Measurements from ENCODE around the gene RAD23B. TPM values are rescaled to one million over a fixed set of nuclear protein-coding genes. Genes with fewer than 3 reads are reported as not detected.
A peak's percentile ranks its signal among the peaks of the same experiment; 100 is the strongest.

The RAD23B gene
- total and polyA plus RNA-seq, 2 of the 13 experiments (the other 11 are each of a cell fraction or from before 2014, with no cell fraction given), result 133 to 156 TPM

DNA sequence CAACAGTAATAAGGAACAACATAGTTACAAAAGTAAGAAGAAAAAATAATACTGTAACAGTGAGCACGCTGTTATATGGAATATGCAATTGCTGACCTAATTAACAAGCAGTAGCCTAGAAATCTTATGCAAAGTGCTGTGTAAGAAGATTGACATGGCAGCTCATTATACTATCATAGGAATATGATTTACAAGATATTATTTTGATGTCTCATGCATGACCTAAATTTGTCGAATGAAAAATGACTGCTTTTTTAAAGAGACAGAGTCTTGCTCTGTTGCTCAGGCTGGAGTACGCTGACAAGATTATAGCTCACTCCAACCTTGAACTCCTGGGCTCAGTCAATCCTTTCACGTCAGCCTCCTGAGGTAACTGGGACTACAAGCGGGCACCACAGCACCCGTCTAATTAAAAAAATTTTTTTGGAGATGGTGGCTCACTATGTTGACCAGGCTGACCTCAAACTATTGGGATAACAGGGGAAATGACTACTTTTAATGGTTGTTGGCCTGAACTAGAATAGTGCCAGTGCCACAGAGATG, 10.5 kb downstream of the RAD23B start:
- Histone ChIP-seq H2AFZ (ENCODE audit: low read length) (no peak overlapping the region), H3K27me3 (ENCODE audit: control insufficient read depth in 1 of 2, insufficient read depth in 2 of 2, low read length in 2 of 2) (no peaks in the 10 kb centered on the region), H3K9ac (ENCODE audit: insufficient read depth, low read depth, low read length) (no peak overlapping the region), H4K20me1 (ENCODE audit: insufficient read depth, low read length) (peaks cover 95% of the 10 kb centered on the region), H3K9me3 (ENCODE audit: low read length) (no peaks in the 10 kb centered on the region), H3K27ac (ENCODE audit: extremely low read length, insufficient read depth, low read length) (no peak overlapping the region), H3K79me2 (ENCODE audit: insufficient read depth, low read length) (peaks cover 100% of the 10 kb centered on the region), H3K4me2 (ENCODE audit: low read depth, low read length) (no peak overlapping the region), H3K4me1 (ENCODE audit: insufficient read depth, low read length) (peaks cover 81% of the 10 kb centered on the region), H3K4me3 (replicated peaks in 1 of 3; ENCODE audit: insufficient read depth in 1 of 3, low read depth in 2 of 3, low read length in 3 of 3) (no peak overlapping the region), H3K36me3 (replicated peaks in 1 of 2; ENCODE audit: control insufficient read depth in 1 of 2, insufficient read depth in 2 of 2, low read length in 2 of 2) (peaks cover 0 to 4% of the 10 kb centered on the region in 2 experiments; a peak in 1 of 5 replicates)
- TF ChIP-seq RBM22 (optimal IDR thresholded peaks at IDR 0.05; ENCODE audit: low read length) (peak; percentile 12), RFX1 (IDR thresholded peaks at IDR 0.05) (no peak)
- WGBS (ENCODE audit: low lambda C conversion rate), result 87% methylated on average over 6 of the region's 6 CpGs
- no peak for ATAC-seq
- BruUV-seq (replicated peaks), result no TSS peak
- ChIA-PET POLR2A (interaction anchor here (1.7 kb wide), 1 partner anchor 10 kb away, joined by 3 read pairs; no protein-coding TSS in a partner anchor), CTCF (ENCODE audit: low intra/inter-chr PET ratio, low total read pairs) (no interaction called here)
- in situ Hi-C loops (cut with HindIII; ENCODE audit: extremely low pct_ligation_motif_present, low pct_unique_long_range_greater_than_20kb), result no loop called here
- FAIRE-seq, result no peak
- no peak for DNase-seq (ENCODE audit: low spot score)
- intact Hi-C loops (cut with micrococcal nuclease; ENCODE audit: unreplicated experiment), result no loop called here

DNA sequence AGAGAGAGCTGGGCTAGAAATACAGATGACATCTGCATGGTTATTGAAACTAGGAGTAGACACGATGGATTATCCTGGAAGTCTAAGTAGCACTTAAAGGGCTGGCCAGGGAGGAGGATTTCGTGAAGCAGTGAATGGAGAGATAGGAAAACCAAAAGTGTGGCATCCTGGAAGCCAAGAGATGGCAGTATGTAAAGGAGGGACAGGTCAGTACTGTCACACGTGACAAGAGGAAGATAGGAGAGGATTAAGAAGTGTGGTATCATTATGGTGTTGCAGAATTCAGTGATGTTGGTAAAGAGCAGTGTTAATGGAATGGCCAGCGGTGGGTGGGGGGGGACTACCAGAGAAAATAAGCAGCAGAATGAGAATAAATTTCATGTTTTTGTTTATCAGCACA, 11.7 kb downstream of the RAD23B start:
- Histone ChIP-seq H3K79me2 (ENCODE audit: insufficient read depth, low read length) (peaks cover 100% of the 10 kb centered on the region), H3K4me3 (replicated peaks in 1 of 3; ENCODE audit: insufficient read depth in 1 of 3, low read depth in 2 of 3, low read length in 3 of 3) (no peak overlapping the region), H3K27me3 (ENCODE audit: control insufficient read depth in 1 of 2, insufficient read depth in 2 of 2, low read length in 2 of 2) (no peaks in the 10 kb centered on the region), H3K36me3 (replicated peaks in 1 of 2; ENCODE audit: control insufficient read depth in 1 of 2, insufficient read depth in 2 of 2, low read length in 2 of 2) (peaks cover 0 to 4% of the 10 kb centered on the region in 2 experiments; a peak in 2 of 5 replicates), H4K20me1 (ENCODE audit: insufficient read depth, low read length) (peaks cover 96% of the 10 kb centered on the region), H3K4me2 (ENCODE audit: low read depth, low read length) (0 out of 2 replicates have a peak overlapping the region, but pooled peaks have one; percentile 6), H3K4me1 (ENCODE audit: insufficient read depth, low read length) (peaks cover 81% of the 10 kb centered on the region), H3K9ac (ENCODE audit: insufficient read depth, low read depth, low read length) (no peak overlapping the region), H3K27ac (ENCODE audit: extremely low read length, insufficient read depth, low read length) (no peak overlapping the region), H3K9me3 (ENCODE audit: low read length) (no peaks in the 10 kb centered on the region), H2AFZ (ENCODE audit: low read length) (no peak overlapping the region)
- ATAC-seq, result peak; percentile 16
- WGBS (ENCODE audit: low lambda C conversion rate), result 71% methylated on average over 4 of the region's 4 CpGs
- in situ Hi-C loops (cut with HindIII; ENCODE audit: extremely low pct_ligation_motif_present, low pct_unique_long_range_greater_than_20kb) (no loop called here), intact Hi-C loops (cut with micrococcal nuclease; ENCODE audit: unreplicated experiment) (no loop called here)
- DNase-seq (ENCODE audit: low spot score), result no peak
- POLR2A ChIA-PET, result no interaction called here
- TF ChIP-seq, protein P1, sequence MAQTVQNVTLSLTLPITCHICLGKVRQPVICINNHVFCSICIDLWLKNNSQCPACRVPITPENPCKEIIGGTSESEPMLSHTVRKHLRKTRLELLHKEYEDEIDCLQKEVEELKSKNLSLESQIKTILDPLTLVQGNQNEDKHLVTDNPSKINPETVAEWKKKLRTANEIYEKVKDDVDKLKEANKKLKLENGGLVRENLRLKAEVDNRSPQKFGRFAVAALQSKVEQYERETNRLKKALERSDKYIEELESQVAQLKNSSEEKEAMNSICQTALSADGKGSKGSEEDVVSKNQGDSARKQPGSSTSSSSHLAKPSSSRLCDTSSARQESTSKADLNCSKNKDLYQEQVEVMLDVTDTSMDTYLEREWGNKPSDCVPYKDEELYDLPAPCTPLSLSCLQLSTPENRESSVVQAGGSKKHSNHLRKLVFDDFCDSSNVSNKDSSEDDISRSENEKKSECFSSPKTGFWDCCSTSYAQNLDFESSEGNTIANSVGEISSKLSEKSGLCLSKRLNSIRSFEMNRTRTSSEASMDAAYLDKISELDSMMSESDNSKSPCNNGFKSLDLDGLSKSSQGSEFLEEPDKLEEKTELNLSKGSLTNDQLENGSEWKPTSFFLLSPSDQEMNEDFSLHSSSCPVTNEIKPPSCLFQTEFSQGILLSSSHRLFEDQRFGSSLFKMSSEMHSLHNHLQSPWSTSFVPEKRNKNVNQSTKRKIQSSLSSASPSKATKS (CRISPR knock-in tag; IDR thresholded peaks at IDR 0.05), result no peak
- TF ChIP-seq FOXA1 (IDR thresholded peaks at IDR 0.05) (no peak), FOXA1 (CRISPR knock-in tag; IDR thresholded peaks at IDR 0.05) (no peak), ZNF678 (CRISPR knock-in tag; IDR thresholded peaks at IDR 0.05) (no peak), NFKBIZ (CRISPR knock-in tag; IDR thresholded peaks at IDR 0.05) (no peak), ISL2 (CRISPR knock-in tag; IDR thresholded peaks at IDR 0.05) (no peak), CAMTA2 (CRISPR knock-in tag; IDR thresholded peaks at IDR 0.05; ENCODE audit: borderline replicate concordance) (no peak), STAT5B (CRISPR knock-in tag; IDR thresholded peaks at IDR 0.05) (no peak), ZMAT3 (CRISPR knock-in tag; conservative IDR thresholded peaks at IDR 0.05) (no peak), REXO4 (CRISPR knock-in tag; IDR thresholded peaks at IDR 0.05; ENCODE audit: borderline replicate concordance) (no peak), SETDB1 (CRISPR knock-in tag; IDR thresholded peaks at IDR 0.05; ENCODE audit: borderline replicate concordance) (no peak)
- TF ChIP-seq, protein P2, sequence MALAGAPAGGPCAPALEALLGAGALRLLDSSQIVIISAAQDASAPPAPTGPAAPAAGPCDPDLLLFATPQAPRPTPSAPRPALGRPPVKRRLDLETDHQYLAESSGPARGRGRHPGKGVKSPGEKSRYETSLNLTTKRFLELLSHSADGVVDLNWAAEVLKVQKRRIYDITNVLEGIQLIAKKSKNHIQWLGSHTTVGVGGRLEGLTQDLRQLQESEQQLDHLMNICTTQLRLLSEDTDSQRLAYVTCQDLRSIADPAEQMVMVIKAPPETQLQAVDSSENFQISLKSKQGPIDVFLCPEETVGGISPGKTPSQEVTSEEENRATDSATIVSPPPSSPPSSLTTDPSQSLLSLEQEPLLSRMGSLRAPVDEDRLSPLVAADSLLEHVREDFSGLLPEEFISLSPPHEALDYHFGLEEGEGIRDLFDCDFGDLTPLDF (CRISPR knock-in tag; IDR thresholded peaks at IDR 0.05), result no peak
- TF ChIP-seq, protein P3, sequence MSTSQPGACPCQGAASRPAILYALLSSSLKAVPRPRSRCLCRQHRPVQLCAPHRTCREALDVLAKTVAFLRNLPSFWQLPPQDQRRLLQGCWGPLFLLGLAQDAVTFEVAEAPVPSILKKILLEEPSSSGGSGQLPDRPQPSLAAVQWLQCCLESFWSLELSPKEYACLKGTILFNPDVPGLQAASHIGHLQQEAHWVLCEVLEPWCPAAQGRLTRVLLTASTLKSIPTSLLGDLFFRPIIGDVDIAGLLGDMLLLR (CRISPR knock-in tag; IDR thresholded peaks at IDR 0.05), result no peak
- TF ChIP-seq, protein P4, sequence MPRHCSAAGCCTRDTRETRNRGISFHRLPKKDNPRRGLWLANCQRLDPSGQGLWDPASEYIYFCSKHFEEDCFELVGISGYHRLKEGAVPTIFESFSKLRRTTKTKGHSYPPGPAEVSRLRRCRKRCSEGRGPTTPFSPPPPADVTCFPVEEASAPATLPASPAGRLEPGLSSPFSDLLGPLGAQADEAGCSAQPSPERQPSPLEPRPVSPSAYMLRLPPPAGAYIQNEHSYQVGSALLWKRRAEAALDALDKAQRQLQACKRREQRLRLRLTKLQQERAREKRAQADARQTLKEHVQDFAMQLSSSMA (CRISPR knock-in tag; IDR thresholded peaks at IDR 0.05), result no peak
- FAIRE-seq, result no peak
- CTCF ChIA-PET (ENCODE audit: low intra/inter-chr PET ratio, low total read pairs), result no interaction called here
- BruUV-seq (replicated peaks), result no TSS peak

Measured in HepG2 (cell line).